ENCODE data around the gene DDB1. TPM values are rescaled to one million over a fixed set of nuclear protein-coding genes. Genes with fewer than 3 reads are reported as not detected.

Gene DDB1
- total RNA-seq, 2 experiments from 2014 or later, result 140 to 147 TPM

DNA sequence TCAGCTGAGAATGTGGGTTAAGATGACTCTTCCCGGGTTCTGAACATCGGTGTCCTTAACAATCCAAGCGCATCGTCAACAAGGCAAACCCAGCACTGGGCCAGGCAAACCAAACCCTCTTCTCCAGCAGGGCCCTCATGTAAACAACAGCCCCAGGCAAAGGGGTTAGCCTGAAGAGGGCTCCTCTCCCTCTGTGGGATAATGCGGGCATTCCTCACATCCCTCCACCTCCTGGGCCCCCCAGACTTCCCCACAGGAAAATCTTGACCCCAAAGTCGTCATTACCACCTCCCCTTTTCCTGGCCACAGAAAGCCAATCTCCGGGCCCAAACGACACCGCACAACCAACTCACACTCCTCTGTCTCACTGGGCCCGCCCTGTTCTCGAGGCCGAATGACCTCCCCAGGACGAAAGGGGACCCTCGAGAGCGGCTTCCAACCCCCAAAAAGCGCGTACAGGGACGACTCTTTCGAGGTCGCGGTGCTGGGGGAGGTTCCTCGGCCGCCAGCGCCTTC is 566 bp downstream of the DDB1 start:
- peaks cover 30% of the 10 kb centered on the region for H3K36me3 ChIP-seq (ENCODE audit: insufficient read depth, low read length)
- peak overlapping the region; percentile 91 for H3K4me3 ChIP-seq (ENCODE audit: low read length)
- Mint-ChIP-seq H3K27me3 (no peaks in the 10 kb centered on the region), H3K36me3 (ENCODE audit: low read depth) (peaks cover 56% of the 10 kb centered on the region), H3K27ac (peak overlapping the region; percentile 95), H3K9me3 (no peaks in the 10 kb centered on the region), H3K4me3 (peak overlapping the region; percentile 96), H3K4me1 (ENCODE audit: low read depth) (peaks cover 75% of the 10 kb centered on the region)
- ChIA-PET POLR2A (interaction anchor here (1.5 to 5.3 kb wide), 4 partner anchors 30 to 97 kb away, joined by 5 to 64 read pairs (median 38); partner anchors contain the start of genes CPSF7, CYB561A3, SDHAF2 and TMEM138), CTCF (interaction anchor here (0.9 kb wide), 1 partner anchor 61 kb away, joined by 3 read pairs; no protein-coding TSS in a partner anchor)
- H3K27me3 ChIP-seq (ENCODE audit: control insufficient read depth in 1 of 2, insufficient read depth in 2 of 2, low read length in 2 of 2), result no peaks in the 10 kb centered on the region
- TF ChIP-seq, protein P1, sequence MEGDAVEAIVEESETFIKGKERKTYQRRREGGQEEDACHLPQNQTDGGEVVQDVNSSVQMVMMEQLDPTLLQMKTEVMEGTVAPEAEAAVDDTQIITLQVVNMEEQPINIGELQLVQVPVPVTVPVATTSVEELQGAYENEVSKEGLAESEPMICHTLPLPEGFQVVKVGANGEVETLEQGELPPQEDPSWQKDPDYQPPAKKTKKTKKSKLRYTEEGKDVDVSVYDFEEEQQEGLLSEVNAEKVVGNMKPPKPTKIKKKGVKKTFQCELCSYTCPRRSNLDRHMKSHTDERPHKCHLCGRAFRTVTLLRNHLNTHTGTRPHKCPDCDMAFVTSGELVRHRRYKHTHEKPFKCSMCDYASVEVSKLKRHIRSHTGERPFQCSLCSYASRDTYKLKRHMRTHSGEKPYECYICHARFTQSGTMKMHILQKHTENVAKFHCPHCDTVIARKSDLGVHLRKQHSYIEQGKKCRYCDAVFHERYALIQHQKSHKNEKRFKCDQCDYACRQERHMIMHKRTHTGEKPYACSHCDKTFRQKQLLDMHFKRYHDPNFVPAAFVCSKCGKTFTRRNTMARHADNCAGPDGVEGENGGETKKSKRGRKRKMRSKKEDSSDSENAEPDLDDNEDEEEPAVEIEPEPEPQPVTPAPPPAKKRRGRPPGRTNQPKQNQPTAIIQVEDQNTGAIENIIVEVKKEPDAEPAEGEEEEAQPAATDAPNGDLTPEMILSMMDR (IDR thresholded peaks at IDR 0.05), result no peak
- no peaks in the 10 kb centered on the region for H3K9me3 ChIP-seq (ENCODE audit: control insufficient read depth in 1 of 2, insufficient read depth in 1 of 2, low read length in 2 of 2)
- intact Hi-C loops (cut with DNase I, micrococcal nuclease), result loop anchor here in 1 of 2 experiments (5.0 kb wide), 2 partner anchors 420 to 490 kb away; partner anchors contain the start of genes CCDC86 and TMEM109
- H3K4me1 ChIP-seq (ENCODE audit: insufficient read depth, low read length), result peaks cover 54% of the 10 kb centered on the region
- peak in 1 of 14 experiments; percentile 20 for DNase-seq
- H3K27ac ChIP-seq (ENCODE audit: low read depth in 1 of 2, low read length in 2 of 2), result peak overlapping the region; percentile 85 to 87
- no peak for ATAC-seq (ENCODE audit: poor library complexity)

- CTCF ChIA-PET, result interaction anchor here (0.7 to 1.6 kb wide), 3 partner anchors 31 to 61 kb away, joined by 3 read pairs; partner anchors contain the start of genes TMEM138 and VWCE
- DNase-seq, result no peak
- Mint-ChIP-seq H3K27me3 (no peaks in the 10 kb centered on the region), H3K9me3 (no peaks in the 10 kb centered on the region), H3K4me1 (ENCODE audit: low read depth) (peaks cover 74% of the 10 kb centered on the region), H3K4me3 (peak overlapping the region; percentile 96), H3K36me3 (ENCODE audit: low read depth) (peaks cover 63% of the 10 kb centered on the region), H3K27ac (peak overlapping the region; percentile 95)
- Histone ChIP-seq H3K36me3 (ENCODE audit: insufficient read depth, low read length) (peaks cover 37% of the 10 kb centered on the region), H3K27ac (ENCODE audit: low read depth in 1 of 2, low read length in 2 of 2) (no peak overlapping the region), H3K9me3 (ENCODE audit: control insufficient read depth in 1 of 2, insufficient read depth in 1 of 2, low read length in 2 of 2) (no peaks in the 10 kb centered on the region), H3K27me3 (ENCODE audit: control insufficient read depth in 1 of 2, insufficient read depth in 2 of 2, low read length in 2 of 2) (no peaks in the 10 kb centered on the region), H3K4me3 (ENCODE audit: low read length) (peak overlapping the region; percentile 91), H3K4me1 (ENCODE audit: insufficient read depth, low read length) (peaks cover 55% of the 10 kb centered on the region)
- intact Hi-C loops (cut with DNase I, micrococcal nuclease), result loop anchor here in 1 of 2 experiments (5.0 kb wide), 2 partner anchors 419 to 489 kb away; partner anchors contain the start of genes CCDC86 and TMEM109
- TF ChIP-seq, protein P1 (IDR thresholded peaks at IDR 0.05), result no peak
- POLR2A ChIA-PET, result interaction anchor here (1.1 to 5.3 kb wide), 3 partner anchors 30 to 99 kb away, joined by 4 to 64 read pairs (median 5); partner anchors contain the start of genes CPSF7, CYB561A3, SDHAF2 and TMEM138
- no peak for ATAC-seq (ENCODE audit: poor library complexity)
Measured at GRCh38 chr11:61331651-61332050, 1.3 kb downstream of the DDB1 start.

GRCh38 chr11:61329871-61330270 is 3.0 kb downstream of the DDB1 start:
- intact Hi-C loops (cut with DNase I, micrococcal nuclease), result loop anchor here in 1 of 2 experiments (5.0 kb wide), 2 partner anchors 418 to 488 kb away; partner anchors contain the start of genes CCDC86 and TMEM109
- Mint-ChIP-seq H3K4me1 (ENCODE audit: low read depth) (peaks cover 65% of the 10 kb centered on the region), H3K36me3 (ENCODE audit: low read depth) (peaks cover 81% of the 10 kb centered on the region), H3K9me3 (no peaks in the 10 kb centered on the region), H3K27me3 (no peaks in the 10 kb centered on the region), H3K4me3 (peak overlapping the region; percentile 65), H3K27ac (no peak overlapping the region)
- ATAC-seq (ENCODE audit: poor library complexity), result no peak
- no peaks in the 10 kb centered on the region for H3K9me3 ChIP-seq (ENCODE audit: control insufficient read depth in 1 of 2, insufficient read depth in 1 of 2, low read length in 2 of 2)
- ChIA-PET POLR2A (interaction anchor here (5.3 kb wide), 1 partner anchor 32 kb away, joined by 64 read pairs; the partner anchor contains the start of genes CYB561A3 and TMEM138), CTCF (interaction anchor here (1.7 kb wide), 1 partner anchor 106 kb away, joined by 5 read pairs; no protein-coding TSS in a partner anchor)
- TF ChIP-seq, protein P1 (IDR thresholded peaks at IDR 0.05), result no peak
- no peak overlapping the region for H3K27ac ChIP-seq (ENCODE audit: low read depth in 1 of 2, low read length in 2 of 2)
- peaks cover 41% of the 10 kb centered on the region for H3K4me1 ChIP-seq (ENCODE audit: insufficient read depth, low read length)
- H3K36me3 ChIP-seq (ENCODE audit: insufficient read depth, low read length), result peaks cover 53% of the 10 kb centered on the region
- DNase-seq, result no peak
- H3K27me3 ChIP-seq (ENCODE audit: control insufficient read depth in 1 of 2, insufficient read depth in 2 of 2, low read length in 2 of 2), result no peaks in the 10 kb centered on the region
- H3K4me3 ChIP-seq (ENCODE audit: low read length), result no peak overlapping the region

Measured in CD4-positive, alpha-beta T cell (primary cell).